ENCODE data around the gene UBTD1.
"Not testable (repeated sequence)": the region's sequence is repeated elsewhere in the genome, so short reads cannot be mapped to it uniquely, and the experiment has no call there.

UBTD1 gene

GRCh38 chr10:97563337-97563736, 64.6 kb downstream of the UBTD1 start:
- no peak for DNase-seq (ENCODE audit: low read depth)

GRCh38 chr10:97564776-97565175, 66.1 kb downstream of the UBTD1 start:
- no peak for DNase-seq (ENCODE audit: low read depth)

- no peak for DNase-seq (ENCODE audit: low read depth)
These were observed 67.7 kb downstream of the UBTD1 start for GRCh38 chr10:97566336-97566996.

- no peak for DNase-seq (ENCODE audit: low read depth)
These were observed 69.2 kb downstream of the UBTD1 start for GRCh38 chr10:97567891-97568290.

- no peak for DNase-seq (ENCODE audit: low read depth)
These were observed 71.5 kb downstream of the UBTD1 start for GRCh38 chr10:97570146-97570788.

- DNase-seq (ENCODE audit: low read depth) = no peak
These were observed 72.2 kb downstream of the UBTD1 start for GRCh38 chr10:97570789-97571471.

GRCh38 chr10:97571622-97572021, 72.9 kb downstream of the UBTD1 start:
- DNase-seq (ENCODE audit: low read depth) = no peak

GRCh38 chr10:97572214-97572989, 73.7 kb downstream of the UBTD1 start, which contains the start of gene ANKRD2:
Gene ANKRD2, plus strand, starts transcription at chr10:97572779. Its CDS starts 10 bp downstream, at chr10:97572789.
- peak; percentile 18 for DNase-seq (ENCODE audit: low read depth)

GRCh38 chr10:97573021-97573420, 74.3 kb downstream of the UBTD1 start:
- DNase-seq (ENCODE audit: low read depth) = no peak

GRCh38 chr10:97573672-97574071, 74.9 kb downstream of the UBTD1 start:
- DNase-seq (ENCODE audit: low read depth) = no peak

- no peak for DNase-seq (ENCODE audit: low read depth)
These were observed 75.8 kb downstream of the UBTD1 start for GRCh38 chr10:97574374-97575126.

- DNase-seq (ENCODE audit: low read depth) = no peak
These were observed 76.5 kb downstream of the UBTD1 start for GRCh38 chr10:97575127-97575668.

GRCh38 chr10:97576487-97576886, 77.8 kb downstream of the UBTD1 start:
- not testable (repeated sequence) for DNase-seq (ENCODE audit: low read depth)

GRCh38 chr10:97577701-97578100, 79.0 kb downstream of the UBTD1 start:
- no peak for DNase-seq (ENCODE audit: low read depth)

- no peak for DNase-seq (ENCODE audit: low read depth)
These were observed 79.6 kb downstream of the UBTD1 start for GRCh38 chr10:97578171-97578844.

GRCh38 chr10:97580421-97581367, 82.0 kb downstream of the UBTD1 start:
- no peak for DNase-seq (ENCODE audit: low read depth)

GRCh38 chr10:97582169-97582568, 83.4 kb downstream of the UBTD1 start:
- no peak for DNase-seq (ENCODE audit: low read depth)

- DNase-seq (ENCODE audit: low read depth) = no peak
These were observed 84.8 kb downstream of the UBTD1 start for GRCh38 chr10:97583476-97583875.

- no peak for DNase-seq (ENCODE audit: low read depth)
These were observed 85.5 kb downstream of the UBTD1 start, which contains the start of gene HOGA1 for GRCh38 chr10:97584060-97584797. Gene HOGA1, plus strand, starts transcription at chr10:97584389. Its CDS starts 315 bp downstream, at chr10:97584704.
